NB4 (cell line): Measurements from ENCODE around the gene PTCD3.

ENCODE experiments used
- POLR2A ChIP-seq: IDR thresholded peaks from 2 replicates; pipeline ENCODE4 v1.6.1; 2011; ENCODE audit warnings: mild to moderate bottlenecking; ENCODE audit not compliant: insufficient read length; ENCODE audit errors: extremely low read depth
- TF ChIP-seq, protein P1 (sequence below): IDR thresholded peaks from one replicate; pipeline ENCODE4 v1.5.1; 2012; ENCODE audit warnings: low read depth, low read length

DNA sequence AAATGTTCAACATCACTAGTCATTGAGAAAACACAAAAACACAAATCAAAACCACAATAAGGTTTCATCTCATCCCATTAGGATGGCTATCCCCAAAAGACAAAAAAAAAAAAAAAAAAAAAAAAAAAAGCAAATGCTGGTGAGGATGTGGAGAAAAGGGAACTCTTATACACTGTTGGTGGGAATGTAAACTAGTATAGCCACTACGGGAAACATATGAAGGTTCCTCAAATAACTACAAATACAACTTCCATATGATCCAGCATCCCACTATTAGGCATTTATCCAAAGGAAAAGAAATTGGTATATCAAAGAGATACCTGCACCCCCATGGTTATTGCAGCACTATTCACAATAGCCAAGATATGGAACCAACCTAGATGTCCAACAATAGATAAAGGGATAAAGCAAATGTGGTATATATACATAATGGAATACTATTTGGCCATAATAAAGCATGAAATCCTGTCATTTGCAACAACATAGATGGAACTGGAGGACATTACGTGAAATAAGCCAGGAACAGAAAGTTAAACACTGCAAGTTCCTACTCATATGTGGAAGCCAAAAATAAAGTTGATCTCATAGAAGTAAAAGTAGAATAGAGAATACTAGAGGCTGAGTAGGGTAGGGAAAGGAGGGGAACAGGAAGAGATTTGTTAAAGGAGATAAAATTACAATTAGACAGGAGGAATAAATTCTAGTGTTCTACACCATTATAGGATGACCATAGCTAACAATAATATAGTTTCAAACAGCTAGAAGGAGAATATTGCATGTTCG, 8.7 kb upstream of the PTCD3 start:
- TF ChIP-seq POLR2A, result no peak
- TF ChIP-seq, protein P1, sequence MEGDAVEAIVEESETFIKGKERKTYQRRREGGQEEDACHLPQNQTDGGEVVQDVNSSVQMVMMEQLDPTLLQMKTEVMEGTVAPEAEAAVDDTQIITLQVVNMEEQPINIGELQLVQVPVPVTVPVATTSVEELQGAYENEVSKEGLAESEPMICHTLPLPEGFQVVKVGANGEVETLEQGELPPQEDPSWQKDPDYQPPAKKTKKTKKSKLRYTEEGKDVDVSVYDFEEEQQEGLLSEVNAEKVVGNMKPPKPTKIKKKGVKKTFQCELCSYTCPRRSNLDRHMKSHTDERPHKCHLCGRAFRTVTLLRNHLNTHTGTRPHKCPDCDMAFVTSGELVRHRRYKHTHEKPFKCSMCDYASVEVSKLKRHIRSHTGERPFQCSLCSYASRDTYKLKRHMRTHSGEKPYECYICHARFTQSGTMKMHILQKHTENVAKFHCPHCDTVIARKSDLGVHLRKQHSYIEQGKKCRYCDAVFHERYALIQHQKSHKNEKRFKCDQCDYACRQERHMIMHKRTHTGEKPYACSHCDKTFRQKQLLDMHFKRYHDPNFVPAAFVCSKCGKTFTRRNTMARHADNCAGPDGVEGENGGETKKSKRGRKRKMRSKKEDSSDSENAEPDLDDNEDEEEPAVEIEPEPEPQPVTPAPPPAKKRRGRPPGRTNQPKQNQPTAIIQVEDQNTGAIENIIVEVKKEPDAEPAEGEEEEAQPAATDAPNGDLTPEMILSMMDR, result no peak
